ENCODE data around the gene PPM1D. TPM values are rescaled to one million over a fixed set of nuclear protein-coding genes. Genes with fewer than 3 reads are reported as not detected.
"Not testable (repeated sequence)": the region's sequence is repeated elsewhere in the genome, so short reads cannot be mapped to it uniquely, and the experiment has no call there.

The PPM1D gene
- total RNA-seq, 5 donors from 2014 or later (not counting 1 experiment from before 2014, with no cell fraction given): 17.0 to 22.5 (median 19.6) TPM

GRCh38 chr17:60656499-60656898 is 56.5 kb downstream of the PPM1D start:
- Mint-ChIP-seq H3K27ac (no peak overlapping the region), H3K9me3 (no peaks in the 10 kb centered on the region), H3K4me1 (peaks cover 19 to 26% (median 22%) of the 10 kb centered on the region in 3 donors), H3K27me3 (no peaks in the 10 kb centered on the region), H3K36me3 (peaks cover 20% of the 10 kb centered on the region), H3K4me3 (no peak overlapping the region)
- no peaks in the 10 kb centered on the region for H3K9me3 ChIP-seq
- no peak overlapping the region for H3K27ac ChIP-seq (ENCODE audit: low read length)
- H3K4me3 ChIP-seq (ENCODE audit: control insufficient read depth in 1 of 2, extremely low read depth in 1 of 2, low read length in 1 of 2): no peak overlapping the region
- POLR2A ChIA-PET: no interaction called here
- peaks cover 0 to 4% of the 10 kb centered on the region in 2 donors for H3K36me3 ChIP-seq (ENCODE audit: control insufficient read depth in 2 of 2, extremely low read depth in 1 of 2, insufficient read depth in 1 of 2, low read length in 1 of 2)
- no peaks in the 10 kb centered on the region for H3K27me3 ChIP-seq (replicated peaks in 1 of 2; ENCODE audit: control insufficient read depth in 2 of 2, extremely low read depth in 1 of 2, insufficient read depth in 2 of 2, low read length in 1 of 2)
- peaks cover 0 to 2% of the 10 kb centered on the region in 2 experiments for H3K4me1 ChIP-seq (ENCODE audit: control insufficient read depth in 1 of 2, extremely low read depth in 1 of 2, insufficient read depth in 2 of 2, low read length in 2 of 2)
- no peak for ATAC-seq (replicated peaks in 1 of 4)
- DNase-seq: no peak
- CTCF ChIA-PET: interaction anchor here (0.5 to 0.6 kb wide), 2 partner anchors 91 to 310 kb away, joined by 3 to 4 read pairs; no protein-coding TSS in a partner anchor
- no CpG with 5 or more reads among the region's 5 CpGs for WGBS (ENCODE audit: insufficient coverage)

GRCh38 chr17:60659156-60659555 is 59.2 kb downstream of the PPM1D start:
- DNase-seq (no peak), ATAC-seq (replicated peaks in 1 of 4) (no peak)
- no CpG with 5 or more reads among the region's 1 CpG for WGBS (ENCODE audit: insufficient coverage)
- no peak overlapping the region for H3K4me3 Mint-ChIP-seq
- Histone ChIP-seq H3K27me3 (replicated peaks in 1 of 2; ENCODE audit: control insufficient read depth in 2 of 2, extremely low read depth in 1 of 2, insufficient read depth in 2 of 2, low read length in 1 of 2) (no peaks in the 10 kb centered on the region), H3K27ac (ENCODE audit: low read length) (no peak overlapping the region), H3K36me3 (ENCODE audit: control insufficient read depth in 2 of 2, extremely low read depth in 1 of 2, insufficient read depth in 1 of 2, low read length in 1 of 2) (peaks cover 0 to 11% of the 10 kb centered on the region in 2 donors), H3K4me3 (ENCODE audit: control insufficient read depth in 1 of 2, extremely low read depth in 1 of 2, low read length in 1 of 2) (no peak overlapping the region), H3K4me1 (ENCODE audit: control insufficient read depth in 1 of 2, extremely low read depth in 1 of 2, insufficient read depth in 2 of 2, low read length in 2 of 2) (no peaks in the 10 kb centered on the region), H3K9me3 (no peaks in the 10 kb centered on the region)
- ChIA-PET CTCF (no interaction called here), POLR2A (no interaction called here)
- no peak overlapping the region for H3K27ac Mint-ChIP-seq
- H3K4me1 Mint-ChIP-seq: peaks cover 0 to 2% (median 1%) of the 10 kb centered on the region in 3 donors
- no peaks in the 10 kb centered on the region for H3K27me3 Mint-ChIP-seq
- no peaks in the 10 kb centered on the region for H3K9me3 Mint-ChIP-seq
- peaks cover 20% of the 10 kb centered on the region for H3K36me3 Mint-ChIP-seq

- H3K36me3 ChIP-seq (ENCODE audit: control insufficient read depth in 2 of 2, extremely low read depth in 1 of 2, insufficient read depth in 1 of 2, low read length in 1 of 2): peaks cover 2 to 14% of the 10 kb centered on the region in 2 donors
- no peak overlapping the region for H3K4me3 Mint-ChIP-seq
These were observed 61.5 kb downstream of the PPM1D start for GRCh38 chr17:60661489-60661888.

GRCh38 chr17:60664022-60664421 is 64.0 kb downstream of the PPM1D start:
- Histone ChIP-seq H3K9me3 (no peaks in the 10 kb centered on the region), H3K4me3 (ENCODE audit: control insufficient read depth in 1 of 2, extremely low read depth in 1 of 2, low read length in 1 of 2) (no peak overlapping the region), H3K27me3 (replicated peaks in 1 of 2; ENCODE audit: control insufficient read depth in 2 of 2, extremely low read depth in 1 of 2, insufficient read depth in 2 of 2, low read length in 1 of 2) (no peaks in the 10 kb centered on the region), H3K4me1 (ENCODE audit: control insufficient read depth in 1 of 2, extremely low read depth in 1 of 2, insufficient read depth in 2 of 2, low read length in 2 of 2) (no peaks in the 10 kb centered on the region), H3K27ac (ENCODE audit: low read length) (no peak overlapping the region), H3K36me3 (ENCODE audit: control insufficient read depth in 2 of 2, extremely low read depth in 1 of 2, insufficient read depth in 1 of 2, low read length in 1 of 2) (peaks cover 5 to 10% of the 10 kb centered on the region in 2 donors)
- ChIA-PET CTCF (no interaction called here), POLR2A (no interaction called here)
- Mint-ChIP-seq H3K4me1 (peaks cover 0 to 1% (median 0%) of the 10 kb centered on the region in 3 donors), H3K9me3 (no peaks in the 10 kb centered on the region), H3K27ac (no peak overlapping the region), H3K36me3 (peaks cover 25% of the 10 kb centered on the region), H3K4me3 (no peak overlapping the region), H3K27me3 (no peaks in the 10 kb centered on the region)
- no peak for ATAC-seq (replicated peaks in 1 of 4)
- no peak for DNase-seq
- no CpG with 5 or more reads among the region's 1 CpG for WGBS (ENCODE audit: insufficient coverage)

More at GRCh38 chr17:60661489-60661888, 61.5 kb downstream of the PPM1D start:
- ATAC-seq (replicated peaks in 1 of 4) (no peak), DNase-seq (no peak)
- WGBS (ENCODE audit: insufficient coverage): 100% methylated on average over 1 of the region's 2 CpGs
- Histone ChIP-seq H3K27ac (ENCODE audit: low read length) (no peak overlapping the region), H3K27me3 (replicated peaks in 1 of 2; ENCODE audit: control insufficient read depth in 2 of 2, extremely low read depth in 1 of 2, insufficient read depth in 2 of 2, low read length in 1 of 2) (no peaks in the 10 kb centered on the region), H3K9me3 (no peaks in the 10 kb centered on the region), H3K4me1 (ENCODE audit: control insufficient read depth in 1 of 2, extremely low read depth in 1 of 2, insufficient read depth in 2 of 2, low read length in 2 of 2) (no peaks in the 10 kb centered on the region), H3K4me3 (ENCODE audit: control insufficient read depth in 1 of 2, extremely low read depth in 1 of 2, low read length in 1 of 2) (no peak overlapping the region)
- POLR2A ChIA-PET: interaction anchor here in 1 of 2 donors (0.7 kb wide), 1 partner anchor 719 kb away, joined by 3 read pairs; no protein-coding TSS in a partner anchor
- Mint-ChIP-seq H3K27me3 (no peaks in the 10 kb centered on the region), H3K9me3 (no peaks in the 10 kb centered on the region), H3K27ac (no peak overlapping the region), H3K4me1 (peaks cover 0 to 1% (median 0%) of the 10 kb centered on the region in 3 donors), H3K36me3 (peaks cover 29% of the 10 kb centered on the region)
- CTCF ChIA-PET: interaction anchor here in 1 of 2 donors (0.7 kb wide), 1 partner anchor 1220 kb away, joined by 3 read pairs; no protein-coding TSS in a partner anchor

- H3K4me1 ChIP-seq (ENCODE audit: control insufficient read depth in 1 of 2, extremely low read depth in 1 of 2, insufficient read depth in 2 of 2, low read length in 2 of 2): no peaks in the 10 kb centered on the region
- no peaks in the 10 kb centered on the region for H3K9me3 Mint-ChIP-seq
- no peaks in the 10 kb centered on the region for H3K27me3 Mint-ChIP-seq
- DNase-seq (peak in 1 of 35 experiments; percentile 4), ATAC-seq (replicated peaks in 1 of 4) (no peak)
- WGBS (ENCODE audit: insufficient coverage): 60% methylated on average over 3 of the region's 5 CpGs
- no peaks in the 10 kb centered on the region for H3K4me1 Mint-ChIP-seq
- H3K27ac Mint-ChIP-seq: no peak overlapping the region
- ChIA-PET CTCF (no interaction called here), POLR2A (no interaction called here)
- H3K4me3 Mint-ChIP-seq: no peak overlapping the region
- H3K27ac ChIP-seq (ENCODE audit: low read length): no peak overlapping the region
- no peaks in the 10 kb centered on the region for H3K27me3 ChIP-seq (replicated peaks in 1 of 2; ENCODE audit: control insufficient read depth in 2 of 2, extremely low read depth in 1 of 2, insufficient read depth in 2 of 2, low read length in 1 of 2)
- H3K36me3 Mint-ChIP-seq: peaks cover 19% of the 10 kb centered on the region
- peaks cover 5 to 10% of the 10 kb centered on the region in 2 donors for H3K36me3 ChIP-seq (ENCODE audit: control insufficient read depth in 2 of 2, extremely low read depth in 1 of 2, insufficient read depth in 1 of 2, low read length in 1 of 2)
- H3K4me3 ChIP-seq (ENCODE audit: control insufficient read depth in 1 of 2, extremely low read depth in 1 of 2, low read length in 1 of 2): no peak overlapping the region
- no peaks in the 10 kb centered on the region for H3K9me3 ChIP-seq
These were observed 65.6 kb downstream of the PPM1D start for GRCh38 chr17:60665602-60666001.

- CTCF ChIA-PET, H3K4me3 Mint-ChIP-seq: not testable (repeated sequence)
- 89% methylated on average over 5 of the region's 7 CpGs for WGBS (ENCODE audit: insufficient coverage)
These were observed 68.7 kb downstream of the PPM1D start for GRCh38 chr17:60668741-60669140.

More at GRCh38 chr17:60668741-60669140, 68.7 kb downstream of the PPM1D start:
- H3K27ac Mint-ChIP-seq; H3K4me3 ChIP-seq (ENCODE audit: control insufficient read depth in 1 of 2, extremely low read depth in 1 of 2, low read length in 1 of 2); ATAC-seq (replicated peaks in 1 of 4); POLR2A ChIA-PET; H3K27me3 ChIP-seq (replicated peaks in 1 of 2; ENCODE audit: control insufficient read depth in 2 of 2, extremely low read depth in 1 of 2, insufficient read depth in 2 of 2, low read length in 1 of 2); H3K9me3 ChIP-seq; H3K4me1 Mint-ChIP-seq; DNase-seq; H3K4me1 ChIP-seq (ENCODE audit: control insufficient read depth in 1 of 2, extremely low read depth in 1 of 2, insufficient read depth in 2 of 2, low read length in 2 of 2); H3K27ac ChIP-seq (ENCODE audit: low read length); H3K9me3 Mint-ChIP-seq; H3K27me3 Mint-ChIP-seq; H3K36me3 ChIP-seq (ENCODE audit: control insufficient read depth in 2 of 2, extremely low read depth in 1 of 2, insufficient read depth in 1 of 2, low read length in 1 of 2): not testable (repeated sequence)
- H3K36me3 Mint-ChIP-seq: peaks cover 11% of the 10 kb centered on the region
